ENCODE measurements around the gene PYGB.

PYGB gene

GRCh38 chr20:25216199-25216945, 31.5 kb upstream of the PYGB start:
- DNase-seq (ENCODE audit: low read depth in 2 of 2), result no peak

- DNase-seq (ENCODE audit: low read depth in 2 of 2), result no peak
These were observed 30.4 kb upstream of the PYGB start for GRCh38 chr20:25217161-25218108.

GRCh38 chr20:25218109-25218486, 29.8 kb upstream of the PYGB start:
- DNase-seq (ENCODE audit: low read depth in 2 of 2), result no peak

DNA sequence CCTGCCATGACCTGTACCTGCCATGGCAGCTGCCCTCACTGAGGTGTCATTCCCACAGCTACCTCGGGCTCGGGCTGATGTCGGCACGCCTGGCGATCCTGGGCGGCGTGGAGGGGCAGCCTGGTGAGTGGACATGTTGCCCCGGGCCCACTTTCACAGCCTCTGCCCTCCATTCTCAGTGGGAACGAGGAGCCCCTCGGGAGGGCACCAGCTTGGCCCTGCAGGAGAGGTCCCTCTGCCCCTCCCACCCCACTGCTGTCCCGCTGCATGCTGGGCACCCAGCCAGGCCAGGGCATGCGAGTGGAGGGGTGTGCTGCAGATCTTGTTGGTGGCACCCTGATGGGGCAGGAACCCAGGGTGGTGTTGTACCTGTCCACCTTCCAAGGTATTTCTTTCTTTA, 29.4 kb upstream of the PYGB start:
- DNase-seq (ENCODE audit: low read depth in 2 of 2), result no peak

DNA sequence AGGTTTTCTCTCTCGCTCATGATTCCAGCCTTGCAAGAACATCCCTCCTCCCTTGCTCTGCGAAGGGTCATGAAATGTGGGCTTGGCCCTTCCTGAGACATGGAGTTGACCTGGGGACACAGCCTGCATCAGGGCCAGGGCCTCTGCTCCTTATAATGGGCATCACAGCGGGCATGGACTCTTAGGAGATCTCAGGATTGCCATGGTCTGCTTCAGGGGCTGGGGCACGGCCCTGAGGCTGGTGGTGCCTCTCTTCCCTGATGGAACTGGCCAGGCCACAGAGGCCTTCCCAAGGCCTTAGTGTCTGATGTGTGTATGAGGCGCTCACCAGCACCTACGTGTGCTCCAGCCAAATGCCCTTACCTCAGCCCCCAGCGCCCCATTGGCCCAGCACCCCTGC, 28.5 kb upstream of the PYGB start:
- DNase-seq (ENCODE audit: low read depth in 2 of 2), result no peak

DNA sequence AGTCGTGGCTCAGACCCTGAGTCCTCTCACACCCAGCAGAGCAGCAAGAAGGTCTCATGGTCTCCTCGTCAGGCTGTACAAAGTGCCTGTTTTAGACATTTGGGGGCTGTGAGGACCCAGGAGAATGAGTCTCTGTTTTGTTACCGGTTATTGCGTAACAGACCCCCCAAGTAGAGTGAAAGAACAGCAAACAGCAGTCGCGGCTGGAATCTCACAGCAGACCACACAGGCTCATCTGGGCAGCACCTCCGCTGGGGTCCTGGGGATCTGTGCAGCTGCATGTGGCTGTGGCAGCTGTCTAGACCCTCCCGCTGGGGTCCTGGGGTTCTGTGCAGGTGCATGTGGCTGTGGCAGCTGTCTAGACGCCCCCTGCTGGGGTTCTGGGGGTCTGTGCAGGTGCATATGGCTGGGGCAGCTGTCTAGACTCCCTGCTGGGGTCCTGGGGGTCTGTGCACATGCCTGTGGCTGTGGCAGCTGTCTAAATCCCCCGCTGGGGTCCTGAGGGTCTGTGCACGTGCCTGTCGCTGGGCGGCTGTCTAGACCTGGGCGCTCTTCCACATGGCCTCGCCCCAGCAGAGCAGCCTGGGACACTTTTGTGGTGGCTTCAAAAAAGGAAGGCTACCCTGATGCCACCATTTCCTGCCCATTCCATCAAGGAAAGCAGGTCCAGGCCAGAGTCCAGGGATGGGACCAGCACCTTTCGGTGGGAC, 27.7 kb upstream of the PYGB start:
- no peak for DNase-seq (ENCODE audit: low read depth in 2 of 2)

DNA sequence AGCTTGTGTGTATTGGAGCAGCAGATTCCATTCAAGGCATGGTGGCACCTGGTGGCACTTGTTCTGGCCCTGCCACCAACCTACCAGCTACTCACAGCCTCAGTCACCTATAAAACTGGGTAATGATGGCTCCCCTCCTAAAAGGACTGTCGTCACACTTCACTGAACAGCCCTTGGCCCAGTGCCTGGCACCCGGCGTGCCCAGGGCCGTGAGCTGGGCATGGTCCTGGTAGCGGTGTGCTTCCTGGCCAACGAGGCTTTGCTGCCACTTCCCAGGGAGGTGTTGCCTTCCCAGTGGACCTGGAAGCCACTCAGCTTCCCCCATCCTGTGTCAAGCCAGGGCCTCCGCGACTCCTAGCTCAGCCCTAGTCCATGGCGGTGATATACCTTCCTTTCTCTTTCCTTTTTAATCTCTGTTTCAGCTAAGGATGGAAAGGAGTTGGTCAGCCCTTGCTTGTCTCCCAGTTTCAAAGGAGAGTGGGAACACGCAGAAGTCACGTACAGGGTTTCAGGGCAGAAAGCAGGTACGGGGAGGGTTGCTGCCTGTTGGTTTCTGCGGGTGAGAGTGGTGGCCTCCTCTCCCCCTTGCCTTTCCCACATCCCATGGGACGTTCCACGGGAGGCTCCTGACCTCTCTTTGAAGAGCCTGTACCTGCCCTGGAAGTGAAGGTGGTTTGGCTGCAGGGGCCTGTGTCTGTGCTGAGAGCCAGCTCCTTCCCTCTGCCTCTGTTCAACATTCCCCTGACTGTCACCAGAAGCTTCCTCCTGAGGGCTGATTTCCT, 26.9 kb upstream of the PYGB start:
- DNase-seq (ENCODE audit: low read depth in 2 of 2), result no peak

DNA sequence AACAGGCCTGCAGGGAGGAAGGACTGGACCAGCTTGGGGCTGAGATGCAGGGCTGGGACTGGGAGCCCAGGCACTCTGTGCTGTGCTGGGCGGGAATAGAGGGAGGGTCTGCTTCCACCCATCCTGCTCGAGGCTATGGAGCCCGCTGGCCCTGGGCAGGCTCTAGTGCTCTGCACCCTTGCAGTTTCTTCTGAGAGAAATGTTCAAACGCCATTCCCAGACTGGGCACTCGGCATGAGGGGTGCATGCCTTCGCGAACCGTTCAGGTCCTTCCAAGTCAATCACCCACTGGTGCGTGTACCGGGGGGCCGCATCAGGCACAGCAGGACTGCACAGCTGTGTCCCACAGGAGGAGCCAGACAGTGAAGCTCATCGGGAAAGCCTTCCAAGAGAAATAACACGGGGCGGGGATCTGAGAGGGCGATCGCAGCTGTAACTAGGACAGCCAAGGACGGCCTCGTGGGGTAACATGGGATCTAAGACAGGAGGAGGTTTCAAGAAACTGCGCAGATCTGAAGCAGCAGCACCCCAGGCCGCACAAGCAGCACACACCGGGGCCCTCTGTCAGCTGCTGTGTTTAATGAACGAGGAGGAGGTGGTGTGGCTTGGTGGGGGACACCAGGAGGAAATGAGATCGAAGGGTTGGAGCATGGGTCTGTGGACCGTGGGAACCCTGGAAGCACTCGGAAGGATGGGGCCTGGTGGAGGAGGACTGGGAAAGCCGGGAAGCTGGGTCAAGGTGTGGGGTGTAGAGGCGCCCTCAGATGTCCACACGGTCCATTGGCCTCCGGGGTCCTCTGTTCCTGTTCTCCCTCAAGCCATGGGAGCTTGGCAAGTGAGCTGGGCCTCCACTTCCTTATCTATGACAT, 26.1 kb upstream of the PYGB start:
- no peak for DNase-seq (ENCODE audit: low read depth in 2 of 2)

GRCh38 chr20:25222461-25223178, 25.3 kb upstream of the PYGB start:
- DNase-seq (ENCODE audit: low read depth in 2 of 2), result no peak

- no peak for DNase-seq (ENCODE audit: low read depth in 2 of 2)
These were observed 24.7 kb upstream of the PYGB start for GRCh38 chr20:25223179-25223661.

GRCh38 chr20:25223765-25224720, 23.8 kb upstream of the PYGB start:
- no peak for DNase-seq (ENCODE audit: low read depth in 2 of 2)

- DNase-seq (ENCODE audit: low read depth in 2 of 2), result no peak
These were observed 22.9 kb upstream of the PYGB start for GRCh38 chr20:25224941-25225340.

- DNase-seq (ENCODE audit: low read depth in 2 of 2), result no peak
These were observed 22.0 kb upstream of the PYGB start for GRCh38 chr20:25225642-25226432.

DNA sequence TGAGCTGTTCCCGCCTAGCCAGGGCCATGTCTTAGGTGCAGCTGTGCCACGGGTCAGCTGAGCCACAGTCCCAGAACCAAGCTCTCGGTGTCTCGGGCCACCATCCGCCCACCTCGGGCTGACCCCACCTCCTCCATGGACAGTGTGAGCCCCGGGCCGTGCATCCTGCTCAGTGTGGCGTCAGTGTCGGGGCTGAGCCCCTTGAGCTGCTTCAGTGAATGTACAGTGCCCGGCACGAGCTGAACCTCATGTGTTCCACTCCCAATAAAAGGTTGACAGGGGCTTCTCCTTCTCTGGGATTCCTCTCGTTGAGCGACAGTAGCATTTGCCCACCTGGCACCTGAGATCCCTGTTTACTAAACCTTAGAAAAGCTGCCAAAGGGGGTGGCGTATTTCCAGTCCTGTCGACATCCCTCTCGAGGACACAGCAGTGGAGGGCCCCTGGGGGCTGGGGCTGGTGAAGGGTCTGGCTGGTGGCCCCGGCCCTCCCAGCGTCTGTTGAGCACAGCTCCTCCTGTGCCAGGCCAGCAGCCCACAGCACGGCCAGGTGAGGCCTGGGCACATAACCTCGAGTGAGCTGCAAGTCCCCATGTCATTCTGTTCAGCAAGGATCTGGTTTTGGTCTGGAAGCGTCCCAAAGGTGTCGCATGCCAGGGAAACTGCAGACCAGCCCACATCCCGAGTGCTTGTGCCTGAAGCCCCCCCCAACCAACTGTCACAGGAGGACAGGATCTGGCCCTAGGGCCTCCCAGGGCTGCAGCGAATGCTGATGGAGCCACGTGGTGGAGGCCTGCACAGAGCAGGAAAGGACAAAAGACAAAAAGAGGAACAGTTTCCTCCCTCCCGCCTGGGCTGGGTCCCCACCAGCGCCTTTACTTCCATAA, 21.2 kb upstream of the PYGB start:
- DNase-seq (ENCODE audit: low read depth in 2 of 2), result no peak

DNA sequence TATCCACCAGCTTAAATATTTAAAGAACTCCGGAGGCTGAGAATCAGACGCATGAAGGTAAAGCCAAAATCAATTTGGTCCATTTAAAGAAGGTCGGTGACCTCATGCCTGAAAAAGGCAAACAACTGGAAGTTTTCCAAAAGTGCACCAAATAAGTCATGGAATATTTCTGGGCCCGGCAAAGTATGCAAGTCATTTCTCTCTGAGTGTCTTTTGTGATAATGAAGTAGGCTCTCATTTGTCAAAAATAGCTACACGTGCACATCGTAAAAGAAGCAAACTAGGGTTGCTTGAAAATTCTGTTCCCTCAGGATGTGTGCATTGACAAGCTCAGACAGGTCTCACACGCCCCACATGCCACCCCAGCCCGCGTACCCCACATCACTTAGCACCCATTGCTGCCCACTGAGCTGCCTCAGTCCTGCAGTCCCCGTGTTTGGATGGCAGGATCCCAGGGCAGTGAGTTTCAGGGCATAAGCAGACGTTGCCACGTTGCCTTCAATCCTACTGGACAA, 20.5 kb upstream of the PYGB start:
- DNase-seq (ENCODE audit: low read depth in 2 of 2), result no peak

DNA sequence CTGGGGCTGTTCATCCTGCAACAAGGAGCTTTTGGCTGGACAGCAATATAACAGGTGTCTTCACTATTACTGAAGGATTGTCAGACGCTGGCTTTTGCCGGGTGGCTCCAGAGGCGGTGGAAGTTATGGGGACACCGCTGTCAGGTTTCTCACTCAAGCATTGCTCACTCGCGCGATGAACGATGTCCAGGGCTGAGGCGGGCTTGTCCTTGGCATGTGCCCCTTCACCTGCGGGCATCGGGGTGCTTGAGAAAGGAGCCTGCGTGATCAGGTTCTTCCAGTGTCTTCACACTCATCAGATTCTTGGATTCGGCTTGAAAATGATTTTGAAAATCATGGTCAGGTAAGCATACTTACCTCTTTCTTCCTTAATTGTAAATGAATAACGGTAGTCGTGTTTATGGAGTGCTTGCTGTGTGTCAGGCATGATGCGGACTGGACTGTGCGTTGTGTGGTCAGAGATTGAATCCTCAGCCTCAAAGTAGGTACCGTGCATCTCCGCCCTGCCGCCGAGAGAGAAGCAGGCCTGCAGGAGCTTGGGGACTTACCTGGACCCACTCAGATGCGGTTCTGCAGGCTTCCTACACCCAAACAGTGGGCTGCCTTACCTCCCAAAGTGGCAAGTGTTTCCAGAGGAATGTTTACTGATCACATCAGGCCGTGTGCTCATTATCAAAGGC, 18.3 kb upstream of the PYGB start:
- no peak for DNase-seq (ENCODE audit: low read depth in 2 of 2)
